ENCODE measurements around the gene GUCD1. TPM values are rescaled to one million over a fixed set of nuclear protein-coding genes. Genes with fewer than 3 reads are reported as not detected.
A peak's percentile ranks its signal among the peaks of the same experiment; 100 is the strongest.

The GUCD1 gene
- total and polyA plus RNA-seq, 2 of the 13 experiments (the other 11 are each of a cell fraction or from before 2014, with no cell fraction given): 128 to 245 TPM

- TF ChIP-seq, protein P1, sequence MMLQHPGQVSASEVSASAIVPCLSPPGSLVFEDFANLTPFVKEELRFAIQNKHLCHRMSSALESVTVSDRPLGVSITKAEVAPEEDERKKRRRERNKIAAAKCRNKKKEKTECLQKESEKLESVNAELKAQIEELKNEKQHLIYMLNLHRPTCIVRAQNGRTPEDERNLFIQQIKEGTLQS (CRISPR knock-in tag; IDR thresholded peaks at IDR 0.05): peak; percentile 67; the same call in 1 of the 2 replicates
- TF ChIP-seq ZNF776 (CRISPR knock-in tag; IDR thresholded peaks at IDR 0.05) (peak; percentile 94; the same call in 1 of the 2 replicates), TBL1XR1 (IDR thresholded peaks at IDR 0.05; ENCODE audit: borderline replicate concordance, low read length, partially characterized antibody) (no peak), ZNF34 (CRISPR knock-in tag; IDR thresholded peaks at IDR 0.05; ENCODE audit: borderline replicate concordance) (peak; percentile 47; the same call in 1 of the 2 replicates), EED (CRISPR knock-in tag; IDR thresholded peaks at IDR 0.05) (peak; percentile 44; the same call in 1 of the 2 replicates), STAT6 (CRISPR knock-in tag; IDR thresholded peaks at IDR 0.05; ENCODE audit: borderline replicate concordance) (peak; percentile 92), KMT2A (CRISPR knock-in tag; IDR thresholded peaks at IDR 0.05) (0 out of 2 replicates have a peak, but pooled peaks have one; percentile 26), NR1H2 (CRISPR knock-in tag; IDR thresholded peaks at IDR 0.05; ENCODE audit: borderline replicate concordance, low read depth) (no peak; the same call in 1 of the 2 replicates), SALL1 (CRISPR knock-in tag; IDR thresholded peaks at IDR 0.05) (peak; percentile 100), ZNF775 (CRISPR knock-in tag; IDR thresholded peaks at IDR 0.05; ENCODE audit: borderline replicate concordance) (peak; percentile 86), NFKB2 (CRISPR knock-in tag; IDR thresholded peaks at IDR 0.05; ENCODE audit: borderline replicate concordance) (peak; percentile 96; the same call in 1 of the 2 replicates), ZFP36 (IDR thresholded peaks at IDR 0.05; ENCODE audit: borderline replicate concordance, low read depth, low read length, partially characterized antibody) (no peak), CBX1 (IDR thresholded peaks at IDR 0.05; ENCODE audit: low read depth) (peak; percentile 71), FOXO1 (CRISPR knock-in tag; IDR thresholded peaks at IDR 0.05) (peak; percentile 96), JARID2 (CRISPR knock-in tag; IDR thresholded peaks at IDR 0.05; ENCODE audit: insufficient replicate concordance) (no peak), ZNF563 (CRISPR knock-in tag; IDR thresholded peaks at IDR 0.05) (peak; percentile 92; the same call in 1 of the 2 replicates)
- TF ChIP-seq, protein P2, sequence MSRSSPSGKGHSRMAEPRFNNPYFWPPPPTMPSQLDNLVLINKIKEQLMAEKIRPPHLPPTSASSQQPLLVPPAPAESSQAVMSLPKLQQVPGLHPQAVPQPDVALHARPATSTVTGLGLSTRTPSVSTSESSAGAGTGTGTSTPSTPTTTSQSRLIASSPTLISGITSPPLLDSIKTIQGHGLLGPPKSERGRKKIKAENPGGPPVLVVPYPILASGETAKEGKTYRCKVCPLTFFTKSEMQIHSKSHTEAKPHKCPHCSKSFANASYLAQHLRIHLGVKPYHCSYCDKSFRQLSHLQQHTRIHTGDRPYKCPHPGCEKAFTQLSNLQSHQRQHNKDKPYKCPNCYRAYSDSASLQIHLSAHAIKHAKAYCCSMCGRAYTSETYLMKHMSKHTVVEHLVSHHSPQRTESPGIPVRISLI (CRISPR knock-in tag; IDR thresholded peaks at IDR 0.05; ENCODE audit: borderline replicate concordance): peak; percentile 75; the same call in 1 of the 2 replicates
- TF ChIP-seq, protein P3, sequence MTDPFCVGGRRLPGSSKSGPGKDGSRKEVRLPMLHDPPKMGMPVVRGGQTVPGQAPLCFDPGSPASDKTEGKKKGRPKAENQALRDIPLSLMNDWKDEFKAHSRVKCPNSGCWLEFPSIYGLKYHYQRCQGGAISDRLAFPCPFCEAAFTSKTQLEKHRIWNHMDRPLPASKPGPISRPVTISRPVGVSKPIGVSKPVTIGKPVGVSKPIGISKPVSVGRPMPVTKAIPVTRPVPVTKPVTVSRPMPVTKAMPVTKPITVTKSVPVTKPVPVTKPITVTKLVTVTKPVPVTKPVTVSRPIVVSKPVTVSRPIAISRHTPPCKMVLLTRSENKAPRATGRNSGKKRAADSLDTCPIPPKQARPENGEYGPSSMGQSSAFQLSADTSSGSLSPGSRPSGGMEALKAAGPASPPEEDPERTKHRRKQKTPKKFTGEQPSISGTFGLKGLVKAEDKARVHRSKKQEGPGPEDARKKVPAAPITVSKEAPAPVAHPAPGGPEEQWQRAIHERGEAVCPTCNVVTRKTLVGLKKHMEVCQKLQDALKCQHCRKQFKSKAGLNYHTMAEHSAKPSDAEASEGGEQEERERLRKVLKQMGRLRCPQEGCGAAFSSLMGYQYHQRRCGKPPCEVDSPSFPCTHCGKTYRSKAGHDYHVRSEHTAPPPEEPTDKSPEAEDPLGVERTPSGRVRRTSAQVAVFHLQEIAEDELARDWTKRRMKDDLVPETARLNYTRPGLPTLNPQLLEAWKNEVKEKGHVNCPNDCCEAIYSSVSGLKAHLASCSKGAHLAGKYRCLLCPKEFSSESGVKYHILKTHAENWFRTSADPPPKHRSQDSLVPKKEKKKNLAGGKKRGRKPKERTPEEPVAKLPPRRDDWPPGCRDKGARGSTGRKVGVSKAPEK (CRISPR knock-in tag; IDR thresholded peaks at IDR 0.05; ENCODE audit: borderline replicate concordance): peak; percentile 93
Measured at GRCh38 chr22:24514241-24515026, 40.5 kb downstream of the GUCD1 start (continued).
